Transverse colon (tissue), 4 donors: Measurements from ENCODE around the gene DYRK1B. TPM values are rescaled to one million over a fixed set of nuclear protein-coding genes. Genes with fewer than 3 reads are reported as not detected.
"Not testable (repeated sequence)": the region's sequence is repeated elsewhere in the genome, so short reads cannot be mapped to it uniquely, and the experiment has no call there.

Experiments used
- DNase-seq: peaks from one replicate; pipeline ENCODE4 v3.0.0-alpha.2; 2019
- H3K27ac ChIP-seq, 4 donors: fragments of 200-600 bp; sonication (generic); 2 replicates each; pipeline ENCODE4 v1.5.1; 2016 to 2018; ENCODE audit warnings: inconsistent platforms in 4 of 4
- H3K27me3 ChIP-seq: fragments of 200-600 bp; sonication (generic); 2 replicates; pipeline ENCODE4 v1.5.1; 2017; ENCODE audit warnings: inconsistent platforms
- H3K36me3 ChIP-seq, 4 donors: fragments of 200-600 bp; sonication (generic); 2 replicates each; pipeline ENCODE4 v1.5.1; 2017 to 2019; ENCODE audit warnings: inconsistent platforms in 4 of 4
- H3K4me1 ChIP-seq, 4 donors: fragments of 200-600 bp; sonication (generic); 2 replicates each; pipeline ENCODE4 v1.5.1; 2017 to 2020; ENCODE audit warnings: inconsistent platforms in 4 of 4
- H3K4me3 ChIP-seq, 4 donors: fragments of 200-600 bp; sonication (generic); 1 replicate in 1 of 4; 2 replicates in 3 of 4; pipeline versions ENCODE4 v1.5.1 to v1.6.1; 2017 to 2019; ENCODE audit warnings: inconsistent platforms in 4 of 4
- H3K9me3 ChIP-seq, 2 donors: fragments of 200-600 bp; sonication (generic); 2 replicates each; pipeline ENCODE4 v1.5.1; 2017 to 2019; ENCODE audit warnings: inconsistent platforms in 2 of 2
- EP300 ChIP-seq: sonication (generic); formaldehyde crosslinking; IDR thresholded peaks from one replicate; pipeline ENCODE4 v1.6.1; 2017; ENCODE audit warnings: antibody characterized with exemption, low read depth
- POLR2A ChIP-seq: fragments of 450-650 bp; IDR thresholded peaks from one replicate; pipeline ENCODE4 v1.6.1; 2016; ENCODE audit warnings: antibody characterized with exemption, mild to moderate bottlenecking, moderate library complexity
- POLR2AphosphoS5 ChIP-seq, 3 donors: sonication (generic); formaldehyde crosslinking; IDR thresholded peaks; one replicate each; pipeline ENCODE4 v1.6.1; 2016; ENCODE audit warnings: antibody characterized with exemption in 3 of 3
- WGBS, 2 donors: methylation state at CpG; one replicate each; pipeline ENCODE4 v1.1.5; 2018; ENCODE audit warnings: low coverage in 1 of 2; 5-methylcytosine and 5-hydroxymethylcytosine counted together
- in situ Hi-C, 4 donors: fragments of 200-750 bp; cut with MboI; loops; one replicate each; pipeline versions ENCODE4 v1.15.0 to v1.15.1; 2017; ENCODE audit warnings: low sequenced_read_pairs in 3 of 4, low pct_ligation_motif_present in 1 of 4, low pct_unique_long_range_greater_than_20kb in 1 of 4
- intact Hi-C: fragments of 100-400 bp; cut with DNase I; formaldehyde crosslinking; loops from one replicate; pipeline ENCODE4 v1.15.1; 2023; ENCODE audit warnings: low total_unique reads
- total RNA-seq, 4 donors: library from RNA; depleted of rRNA; stranded (reverse); fragments of >200 nt; gene quantifications; one replicate each; pipeline ENCODE4 v1.1.0, GENCODE V29; 2016
- TF ChIP-seq, protein P1 (sequence below), 5 experiments: fragments of 200-600 bp in 3 of 5; fragments of 450-650 bp in 2 of 5; sonication (generic) in 3 of 5; IDR thresholded peaks; 1 replicate in 2 of 5; 2 replicates in 3 of 5; pipeline ENCODE4 v1.5.1; 2016 to 2017; ENCODE audit warnings: antibody characterized with exemption in 5 of 5, inconsistent platforms in 3 of 5, mild to moderate bottlenecking in 2 of 5, moderate library complexity in 1 of 5

DYRK1B gene
- total RNA-seq, 4 donors from 2014 or later, result 13.3 to 16.1 (median 15.1) TPM

DNA sequence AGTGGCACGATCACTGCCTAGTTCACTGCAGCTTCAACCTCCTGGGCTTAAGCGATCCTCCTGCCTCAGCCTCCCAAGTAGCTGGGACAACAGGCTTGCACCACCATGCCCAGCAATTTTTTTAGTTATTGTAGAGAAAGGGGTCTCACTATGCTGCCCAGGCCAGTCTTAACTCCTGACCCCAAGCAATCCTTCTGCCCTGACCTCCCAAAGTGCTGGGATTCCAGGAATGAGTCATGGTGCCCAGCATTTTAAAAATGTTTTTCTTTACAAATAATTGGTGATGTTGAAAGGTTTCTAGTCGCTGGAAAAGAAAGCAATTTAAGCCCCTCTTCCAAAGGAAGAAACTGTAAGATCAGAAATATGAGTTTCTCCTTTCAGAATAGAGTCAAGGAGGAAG is 19.4 kb downstream of the DYRK1B start:
- intact Hi-C loops (no loop called here), in situ Hi-C loops (no loop called here)
- no peaks in the 10 kb centered on the region for H3K9me3 ChIP-seq
- no peak overlapping the region for H3K4me3 ChIP-seq
- H3K27ac ChIP-seq, result no peak overlapping the region
- no peaks in the 10 kb centered on the region for H3K4me1 ChIP-seq
- TF ChIP-seq, protein P1, sequence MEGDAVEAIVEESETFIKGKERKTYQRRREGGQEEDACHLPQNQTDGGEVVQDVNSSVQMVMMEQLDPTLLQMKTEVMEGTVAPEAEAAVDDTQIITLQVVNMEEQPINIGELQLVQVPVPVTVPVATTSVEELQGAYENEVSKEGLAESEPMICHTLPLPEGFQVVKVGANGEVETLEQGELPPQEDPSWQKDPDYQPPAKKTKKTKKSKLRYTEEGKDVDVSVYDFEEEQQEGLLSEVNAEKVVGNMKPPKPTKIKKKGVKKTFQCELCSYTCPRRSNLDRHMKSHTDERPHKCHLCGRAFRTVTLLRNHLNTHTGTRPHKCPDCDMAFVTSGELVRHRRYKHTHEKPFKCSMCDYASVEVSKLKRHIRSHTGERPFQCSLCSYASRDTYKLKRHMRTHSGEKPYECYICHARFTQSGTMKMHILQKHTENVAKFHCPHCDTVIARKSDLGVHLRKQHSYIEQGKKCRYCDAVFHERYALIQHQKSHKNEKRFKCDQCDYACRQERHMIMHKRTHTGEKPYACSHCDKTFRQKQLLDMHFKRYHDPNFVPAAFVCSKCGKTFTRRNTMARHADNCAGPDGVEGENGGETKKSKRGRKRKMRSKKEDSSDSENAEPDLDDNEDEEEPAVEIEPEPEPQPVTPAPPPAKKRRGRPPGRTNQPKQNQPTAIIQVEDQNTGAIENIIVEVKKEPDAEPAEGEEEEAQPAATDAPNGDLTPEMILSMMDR (IDR thresholded peaks at IDR 0.05), result no peak
- TF ChIP-seq POLR2A, result no peak
- no peak for TF ChIP-seq POLR2AphosphoS5 (IDR thresholded peaks at IDR 0.05)
- 80 to 90% methylated on average over 3 of the region's 3 CpGs for WGBS, 2 donors
- no peaks in the 10 kb centered on the region for H3K27me3 ChIP-seq
- no peaks in the 10 kb centered on the region for H3K36me3 ChIP-seq
- no peak for DNase-seq

DNA sequence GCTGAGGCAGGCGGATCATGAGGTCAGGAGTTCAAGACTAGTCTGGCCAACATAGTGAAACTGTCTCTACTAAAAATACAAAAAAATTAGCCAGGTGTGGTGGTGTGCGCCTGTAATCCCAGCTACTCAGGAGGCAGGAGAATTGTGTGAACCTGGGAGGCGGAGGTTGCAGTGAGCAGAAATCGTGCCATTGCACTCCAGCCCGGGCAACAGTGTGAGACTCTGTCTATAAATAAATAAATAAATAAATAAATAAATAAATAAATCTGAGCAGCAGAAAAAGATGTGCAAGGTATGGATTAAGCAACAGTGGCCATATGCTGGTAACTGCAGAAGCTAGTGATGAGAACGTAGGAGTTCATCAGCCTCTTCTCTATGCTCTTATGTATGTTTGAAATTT is 19.9 kb downstream of the DYRK1B start:
- H3K4me1 ChIP-seq, in situ Hi-C loops, H3K27ac ChIP-seq, H3K9me3 ChIP-seq, H3K36me3 ChIP-seq, H3K4me3 ChIP-seq, DNase-seq, intact Hi-C loops, H3K27me3 ChIP-seq: not testable (repeated sequence)
- 86 to 94% methylated on average over 1 to 6 of the region's 6 CpGs for WGBS, 2 donors

DNA sequence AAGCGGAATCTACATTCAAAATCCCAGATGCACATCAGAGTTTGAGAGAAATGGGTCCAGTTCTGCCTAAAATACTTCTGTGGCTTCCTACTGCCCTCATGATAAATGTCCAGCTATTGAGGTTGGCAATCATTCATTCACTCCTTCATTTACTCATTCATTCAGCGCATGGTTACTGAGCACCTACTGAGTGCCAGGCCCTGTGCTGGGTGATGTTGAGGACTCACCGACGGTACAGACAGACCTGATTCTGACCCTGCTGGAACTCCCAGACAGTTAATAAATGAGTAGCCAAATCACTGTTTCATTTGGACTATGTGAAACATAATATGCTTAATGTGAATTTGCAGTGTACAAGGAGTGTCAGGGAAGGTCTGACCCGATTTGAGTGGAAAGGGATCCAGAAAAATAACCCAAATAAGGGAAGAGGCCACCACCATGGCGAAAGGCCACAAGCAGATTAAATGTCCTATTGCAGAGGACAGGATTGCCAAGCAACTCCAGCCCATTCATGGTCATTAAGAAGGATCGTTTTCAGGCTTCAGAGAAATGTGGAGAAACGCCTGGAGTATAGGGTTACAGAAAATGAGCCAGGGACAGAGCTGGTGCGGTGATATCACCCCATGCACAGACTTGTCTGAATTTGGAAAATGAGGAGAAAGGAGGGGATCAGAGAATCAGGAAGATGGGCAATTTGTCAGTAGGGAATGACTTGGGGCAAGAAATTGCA is 20.5 kb downstream of the DYRK1B start:
- WGBS, 2 donors, result 70 to 73% methylated on average over 5 to 9 of the region's 9 CpGs
- TF ChIP-seq EP300 (no peak), POLR2AphosphoS5 (IDR thresholded peaks at IDR 0.05) (no peak), POLR2A (no peak)
- TF ChIP-seq, protein P1 (IDR thresholded peaks at IDR 0.05), result no peak
- H3K27ac ChIP-seq, result no peak overlapping the region
- no peak for DNase-seq
- in situ Hi-C loops, result no loop called here
- no peak overlapping the region for H3K4me3 ChIP-seq
- intact Hi-C loops, result no loop called here
- no peaks in the 10 kb centered on the region for H3K9me3 ChIP-seq
- H3K4me1 ChIP-seq, result no peaks in the 10 kb centered on the region
- no peaks in the 10 kb centered on the region for H3K27me3 ChIP-seq
- H3K36me3 ChIP-seq, result no peaks in the 10 kb centered on the region

DNA sequence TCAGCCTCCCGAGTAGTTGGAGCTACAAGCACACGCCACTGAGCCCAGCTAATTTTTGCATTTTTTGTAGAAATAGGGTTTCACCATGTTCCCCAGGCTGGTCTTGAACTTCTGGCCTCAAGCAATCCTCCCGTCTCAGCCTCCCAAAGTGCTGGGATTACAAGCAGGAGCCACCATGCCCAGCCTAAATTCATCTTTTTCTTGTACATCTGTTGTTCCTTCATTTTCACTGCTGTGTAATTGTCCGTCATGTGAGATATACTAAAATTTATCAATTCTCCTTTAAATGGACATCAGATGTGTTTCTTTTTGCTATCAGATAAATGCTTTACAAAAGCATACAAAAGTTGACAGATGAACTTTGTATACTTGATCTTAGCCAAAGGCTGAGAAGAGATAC is 22.9 kb downstream of the DYRK1B start:
- 96 to 97% methylated on average over 4 of the region's 4 CpGs for WGBS, 2 donors
- DNase-seq, result no peak
- no peak for TF ChIP-seq POLR2AphosphoS5 (IDR thresholded peaks at IDR 0.05)
- no peak for TF ChIP-seq EP300
- TF ChIP-seq POLR2A, result no peak
- TF ChIP-seq, protein P1 (IDR thresholded peaks at IDR 0.05), result no peak
- Histone ChIP-seq H3K36me3 (no peaks in the 10 kb centered on the region), H3K27me3 (no peaks in the 10 kb centered on the region), H3K9me3 (no peaks in the 10 kb centered on the region), H3K4me1 (no peaks in the 10 kb centered on the region), H3K27ac (no peak overlapping the region), H3K4me3 (no peak overlapping the region)
- in situ Hi-C loops, result no loop called here
- intact Hi-C loops, result no loop called here

DNA sequence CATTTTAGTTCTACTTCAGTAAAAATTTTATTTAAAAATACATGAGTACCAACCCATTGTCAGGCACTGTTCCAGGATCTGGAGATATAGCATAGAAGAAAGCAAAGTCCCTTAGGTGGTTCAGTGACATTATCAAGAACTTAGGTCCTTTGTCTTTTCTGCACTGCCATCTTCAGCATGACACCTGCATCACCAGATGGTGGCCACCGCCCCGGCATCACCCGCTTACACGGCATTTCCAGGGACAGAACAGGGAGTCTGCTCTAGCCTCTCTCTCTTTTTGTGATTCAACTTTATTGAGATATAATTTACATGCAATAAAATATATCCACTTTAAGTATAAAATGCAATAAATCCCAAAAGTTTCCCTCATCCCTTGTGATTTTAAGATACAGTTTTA is 23.5 kb downstream of the DYRK1B start:
- Histone ChIP-seq H3K27me3 (no peaks in the 10 kb centered on the region), H3K9me3 (no peaks in the 10 kb centered on the region), H3K4me3 (no peak overlapping the region), H3K27ac (no peak overlapping the region), H3K4me1 (no peaks in the 10 kb centered on the region), H3K36me3 (no peaks in the 10 kb centered on the region)
- 63 to 73% methylated on average over 4 of the region's 4 CpGs for whole genome bisulfite sequencing, 2 donors
- in situ Hi-C loops, result no loop called here
- TF ChIP-seq, protein P1 (IDR thresholded peaks at IDR 0.05), result no peak
- TF ChIP-seq POLR2A, result no peak
- TF ChIP-seq POLR2AphosphoS5 (IDR thresholded peaks at IDR 0.05), result no peak
- no peak for TF ChIP-seq EP300
- no peak for DNase-seq
- intact Hi-C loops, result no loop called here
